Heart right ventricle (tissue), 16 donors: Measurements from ENCODE around the gene NDRG3. TPM values are rescaled to one million over a fixed set of nuclear protein-coding genes. Genes with fewer than 3 reads are reported as not detected.

Experiments used
- ATAC-seq, 8 donors: fragments of 200-7000 bp; cut with Tn5 transposase; one replicate each; pipeline ENCODE4 v1.9.1; 2020; ENCODE audit warnings: mild to moderate bottlenecking in 8 of 8, moderate library complexity in 8 of 8, moderate number of reproducible peaks in 1 of 8
- DNase-seq, 2 donors: peaks; one replicate each; pipeline ENCODE4 v3.0.0-alpha.2; 2020
- H3K27ac ChIP-seq, 10 donors: fragments of 200-600 bp; sonication (generic) in 2 of 10; one replicate each; pipeline versions ENCODE4 v1.5.0 to v1.8.0; 2020 to 2022; ENCODE audit warnings: mild to moderate bottlenecking in 3 of 10
- H3K27me3 ChIP-seq, 7 donors: fragments of 200-600 bp; one replicate each; pipeline ENCODE4 v1.8.0; 2021 to 2022; ENCODE audit warnings: mild to moderate bottlenecking in 2 of 7
- H3K36me3 ChIP-seq, 9 donors: fragments of 200-600 bp; sonication (generic) in 1 of 9; one replicate each; pipeline versions ENCODE4 v1.5.0 to v1.8.0; 2020 to 2022; ENCODE audit warnings: mild to moderate bottlenecking in 2 of 9
- H3K4me1 ChIP-seq, 9 donors: fragments of 200-600 bp; sonication (generic) in 1 of 9; one replicate each; pipeline versions ENCODE4 v1.5.0 to v1.8.0; 2020 to 2022; ENCODE audit warnings: mild to moderate bottlenecking in 4 of 9
- H3K4me3 ChIP-seq, 10 donors: fragments of 200-600 bp; sonication (generic) in 2 of 10; one replicate each; pipeline versions ENCODE4 v1.5.0 to v1.8.0; 2020 to 2022; ENCODE audit warnings: mild to moderate bottlenecking in 7 of 10, moderate library complexity in 2 of 10
- H3K9me3 ChIP-seq, 11 donors: fragments of 200-600 bp in 10 of 11; sonication (generic) in 2 of 11; one replicate each; pipeline versions ENCODE4 v1.5.0 to v1.8.0; 2013 to 2022; ENCODE audit warnings: mild to moderate bottlenecking in 2 of 11, control low read depth in 1 of 11, moderate library complexity in 1 of 11
- WGBS, 2 donors: extraction: QIAGEN DNeasy Blood & Tissue Kit; methylation state at CpG; one replicate each; pipeline ENCODE4 v1.1.7; 2013; ENCODE audit warnings: inconsistent platforms in 1 of 2; 5-methylcytosine and 5-hydroxymethylcytosine counted together
- intact Hi-C, 10 donors: fragments of 100-400 bp; cut with DNase I; formaldehyde crosslinking; loops; one replicate each; pipeline versions ENCODE4 v1.11.1 to v1.14.2; 2022
- polyA plus RNA-seq, 2 donors: library from polyadenylated mRNA; stranded (reverse); fragments of 200-250 nt; gene quantifications; one replicate each; pipeline ENCODE4 v1.2.3, GENCODE V29; 2013
- total RNA-seq, 10 donors: library from RNA; stranded (reverse); fragmentation: NEBNext Ultra II Directional in 3 of 10; extraction: Animal tissue kit (Norgen Biotek cat#: 25700) in 3 of 10; gene quantifications; one replicate each; pipeline versions ENCODE4 v1.2.1 to v1.2.4, GENCODE V29; 2021 to 2023
- TF ChIP-seq, protein P1 (sequence below), 9 donors: fragments of 200-600 bp; sonication (generic) in 2 of 9; IDR thresholded peaks; one replicate each; pipeline versions ENCODE4 v1.5.0 to v1.8.0; 2021 to 2022; ENCODE audit warnings: antibody characterized with exemption in 9 of 9, mild to moderate bottlenecking in 5 of 9, moderate library complexity in 1 of 9
- donor health status: Arrhythmogenic right ventricular cardiomyopathy.
- donor health status: ischemic (EF 13 %, LVEDD 7.1; RV severe dilation, severe dysfunction).
- donor health status: healthy with polysubstance abuse.
- donor health status: DM: no; HTN: yes; CAD: no.
- donor health status: DM: no; HTN: no; CAD: no.
- donor health status: ischemic (EF 25% LVEDD 6.9; RV normal size, moderate dysfunction).
- donor health status: ischemic (EF 25% LVEDD 5.7; RV mildly dilated, moderate dysfunction).
- donor health status: healthy.
- donor health status: DM: yes; HTN: yes; CAD: no.
- donor health status: Ischemic cardiomyopathy.
- donor health status: ischemic (EF 35%, LVEDD 5.7; RV mildly dilated, moderate dysfunction).
- donor health status: nonischemic (EF 11% LVEDD 7.7; RV severe dilation, severe dysfunction).
- donor health status: DM: yes; HTN: yes; CAD: no.
- donor health status: PGD.
- donor health status: ischemic (EF 29% LVEDD 5.4; RV normal size, mild dysfunction).
- donor health status: nonischemic (EF 23%, LVEDD 6.1; RV moderate dilation, normal function).

Gene NDRG3
- total and polyA plus RNA-seq, 12 donors = 19.3 to 37.0 (median 29.9) TPM

DNA sequence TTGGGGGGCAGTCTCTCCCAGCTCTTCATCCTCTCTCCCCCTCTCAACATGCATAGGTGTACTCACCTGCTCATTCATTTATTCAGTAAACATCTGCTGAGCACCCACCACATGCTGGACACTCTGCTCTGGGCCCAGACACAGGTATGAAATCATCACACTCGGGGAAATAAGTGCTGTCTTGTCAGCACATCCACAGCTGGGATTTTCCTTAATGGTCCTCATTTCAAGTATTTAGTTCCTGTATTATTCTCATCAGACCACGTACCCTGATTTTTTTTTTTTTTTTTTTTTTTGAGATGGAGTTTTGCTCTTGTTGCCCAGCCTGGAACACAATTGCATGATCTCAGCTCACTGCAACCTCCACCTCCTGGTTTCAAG is 121.0 kb downstream of the NDRG3 start:
- 73 to 85% methylated on average over 2 of the region's 2 CpGs for WGBS, 2 donors
- Histone ChIP-seq H3K27ac (no peak overlapping the region), H3K9me3 (no peaks in the 10 kb centered on the region), H3K4me1 (peaks cover 0 to 10% (median 0%) of the 10 kb centered on the region in 9 donors), H3K27me3 (no peaks in the 10 kb centered on the region), H3K4me3 (no peak overlapping the region), H3K36me3 (no peaks in the 10 kb centered on the region)
- intact Hi-C loops = no loop called here
- TF ChIP-seq, protein P1, sequence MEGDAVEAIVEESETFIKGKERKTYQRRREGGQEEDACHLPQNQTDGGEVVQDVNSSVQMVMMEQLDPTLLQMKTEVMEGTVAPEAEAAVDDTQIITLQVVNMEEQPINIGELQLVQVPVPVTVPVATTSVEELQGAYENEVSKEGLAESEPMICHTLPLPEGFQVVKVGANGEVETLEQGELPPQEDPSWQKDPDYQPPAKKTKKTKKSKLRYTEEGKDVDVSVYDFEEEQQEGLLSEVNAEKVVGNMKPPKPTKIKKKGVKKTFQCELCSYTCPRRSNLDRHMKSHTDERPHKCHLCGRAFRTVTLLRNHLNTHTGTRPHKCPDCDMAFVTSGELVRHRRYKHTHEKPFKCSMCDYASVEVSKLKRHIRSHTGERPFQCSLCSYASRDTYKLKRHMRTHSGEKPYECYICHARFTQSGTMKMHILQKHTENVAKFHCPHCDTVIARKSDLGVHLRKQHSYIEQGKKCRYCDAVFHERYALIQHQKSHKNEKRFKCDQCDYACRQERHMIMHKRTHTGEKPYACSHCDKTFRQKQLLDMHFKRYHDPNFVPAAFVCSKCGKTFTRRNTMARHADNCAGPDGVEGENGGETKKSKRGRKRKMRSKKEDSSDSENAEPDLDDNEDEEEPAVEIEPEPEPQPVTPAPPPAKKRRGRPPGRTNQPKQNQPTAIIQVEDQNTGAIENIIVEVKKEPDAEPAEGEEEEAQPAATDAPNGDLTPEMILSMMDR (IDR thresholded peaks at IDR 0.05) = no peak
- DNase-seq = no peak
- ATAC-seq = no peak

DNA sequence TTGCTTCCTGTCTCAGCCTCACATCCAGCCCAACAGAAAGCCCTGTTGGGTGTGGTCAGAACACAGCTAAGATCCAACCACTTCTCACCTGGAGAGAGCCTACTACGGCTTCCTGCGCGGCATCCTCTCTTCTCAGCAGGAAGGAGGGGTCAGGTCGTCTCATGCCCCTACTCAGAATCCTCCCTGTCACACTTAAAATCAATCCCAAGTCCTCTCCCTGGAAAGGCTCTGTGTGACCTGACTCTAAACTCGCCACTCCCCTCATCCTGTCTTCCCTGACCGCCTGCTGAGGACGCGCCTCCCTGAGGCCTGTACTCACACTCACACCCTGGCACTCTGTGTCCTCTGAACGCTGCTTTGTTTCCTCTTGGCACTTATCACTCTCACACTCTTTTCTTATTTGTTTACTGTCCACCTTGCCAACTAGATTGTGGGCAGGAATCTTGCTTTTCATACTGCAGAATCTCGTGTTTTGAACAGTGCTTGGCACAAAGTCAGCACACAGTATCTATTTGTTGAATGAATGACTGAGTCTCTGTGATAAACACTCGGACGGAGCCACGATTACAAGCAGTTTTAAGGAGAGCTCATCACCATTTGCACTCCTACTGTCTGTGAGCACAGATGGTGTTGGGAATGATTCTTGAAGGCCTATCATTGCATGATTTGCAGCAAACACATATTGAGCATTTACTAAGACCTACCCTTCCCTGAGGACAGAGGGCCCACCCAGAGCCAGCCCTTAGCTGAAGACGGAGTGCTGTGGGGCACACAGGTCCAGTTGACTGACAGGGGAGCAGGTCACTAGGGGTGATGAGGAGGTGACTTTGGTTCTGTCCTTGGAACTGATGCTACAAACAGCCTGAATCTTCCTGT is 121.6 kb downstream of the NDRG3 start:
- peak in 6 of 8 donors; percentile 49 to 96 (median 58) for ATAC-seq

DNA sequence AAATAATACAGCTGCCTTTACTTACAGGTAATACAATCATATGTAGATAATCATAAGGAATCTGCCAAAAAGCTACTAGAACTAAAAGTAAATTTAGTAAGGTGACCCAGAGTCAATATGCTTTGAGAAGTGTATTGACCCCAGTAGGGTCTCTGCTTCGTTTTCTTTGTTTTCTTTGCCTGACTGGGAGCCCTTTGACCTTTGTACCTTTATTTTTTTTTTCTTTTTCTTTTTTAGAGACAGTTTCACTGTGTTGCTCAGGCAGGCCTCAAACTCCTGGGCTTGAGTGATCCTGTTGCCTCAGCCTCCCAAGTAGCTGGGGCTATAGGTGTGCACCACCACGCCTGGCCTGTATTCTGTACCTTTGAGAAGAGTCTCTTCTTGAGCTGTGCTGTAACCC is 122.4 kb downstream of the NDRG3 start:
- Histone ChIP-seq H3K4me3 (no peak overlapping the region), H3K4me1 (peaks cover 0 to 8% (median 0%) of the 10 kb centered on the region in 9 donors), H3K36me3 (no peaks in the 10 kb centered on the region), H3K27me3 (no peaks in the 10 kb centered on the region), H3K9me3 (no peaks in the 10 kb centered on the region), H3K27ac (no peak overlapping the region)
- 91 to 94% methylated on average over 2 of the region's 2 CpGs for WGBS, 2 donors
- no peak for DNase-seq
- TF ChIP-seq, protein P1 (IDR thresholded peaks at IDR 0.05) = no peak
- no peak for ATAC-seq
- intact Hi-C loops = no loop called here

More for the DNA sequence above, 121.6 kb downstream of the NDRG3 start:
- no peak for DNase-seq
- intact Hi-C loops = no loop called here
- no peaks in the 10 kb centered on the region for H3K9me3 ChIP-seq
- H3K27ac ChIP-seq = no peak overlapping the region
- H3K36me3 ChIP-seq = no peaks in the 10 kb centered on the region
- peaks cover 0 to 8% (median 0%) of the 10 kb centered on the region in 9 donors for H3K4me1 ChIP-seq
- 29 to 45% methylated on average over 14 of the region's 14 CpGs for WGBS, 2 donors
- H3K4me3 ChIP-seq = no peak overlapping the region
- no peaks in the 10 kb centered on the region for H3K27me3 ChIP-seq
- TF ChIP-seq, protein P1 (IDR thresholded peaks at IDR 0.05) = no peak

DNA sequence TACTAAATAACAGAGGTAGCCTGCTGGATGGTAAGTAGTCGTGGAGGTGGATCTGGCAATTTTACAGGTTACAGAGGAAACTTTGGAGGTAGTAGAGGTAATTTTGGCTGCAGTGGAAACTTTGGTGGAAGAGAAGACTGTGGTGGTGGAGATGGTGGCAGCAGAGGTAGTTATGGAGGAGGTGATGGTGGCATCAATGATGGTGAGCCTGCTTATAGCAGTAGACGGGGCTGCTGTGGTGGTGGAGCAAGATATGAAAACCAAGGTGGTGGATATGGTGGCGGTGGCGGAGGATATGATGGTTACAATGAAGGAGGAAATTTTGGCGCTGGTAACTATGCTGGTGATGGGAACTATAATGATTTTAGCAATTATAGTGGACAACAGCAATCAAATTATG is 125.0 kb downstream of the NDRG3 start:
- ATAC-seq (no peak), DNase-seq (no peak)
- TF ChIP-seq, protein P1 (IDR thresholded peaks at IDR 0.05) = no peak
- H3K4me1 ChIP-seq = peaks cover 0 to 8% (median 0%) of the 10 kb centered on the region in 9 donors
- H3K36me3 ChIP-seq = no peaks in the 10 kb centered on the region
- no peaks in the 10 kb centered on the region for H3K9me3 ChIP-seq
- no peak overlapping the region for H3K4me3 ChIP-seq
- 97% methylated on average over 5 of the region's 5 CpGs for WGBS, 2 donors
- no peaks in the 10 kb centered on the region for H3K27me3 ChIP-seq
- intact Hi-C loops = no loop called here
- no peak overlapping the region for H3K27ac ChIP-seq
